K562 (cell line): ENCODE measurements around the gene BDH1. TPM values are rescaled to one million over a fixed set of nuclear protein-coding genes. Genes with fewer than 3 reads are reported as not detected.

ENCODE experiments used
- ATAC-seq: fragments of 200-7000 bp; cut with Tn5 transposase; 3 replicates; pipeline ENCODE4 v1.9.1; 2020; ENCODE audit warnings: moderate library complexity
- BruUV-seq: library from RNA; stranded (reverse); fragments of 400-500 nt; replicated peaks from 2 replicates; lab custom pipeline; 2021; lab: Mats Ljungman, UMichigan
- CTCF ChIA-PET: fragments of 300-600 bp; formaldehyde crosslinking; extraction: SDS; loops from one replicate; lab custom pipeline; 2021; ENCODE audit warnings: low intra/inter-chr PET ratio; lab: Yijun Ruan, JAX
- POLR2A ChIA-PET: fragments of 300-600, 350-650 bp; sonication (Branson Sonifier 250); formaldehyde crosslinking; extraction: SDS; loops from one replicate; lab custom pipeline; 2021; ENCODE audit warnings: antibody characterized with exemption, inconsistent platforms; lab: Yijun Ruan, JAX
- DNase-seq, 4 experiments: peaks; one replicate each; pipeline versions ENCODE4 v3.0.0 to v3.0.0-alpha.2; 2011 to 2018; ENCODE audit warnings: low spot score in 3 of 4, mixed read lengths in 3 of 4; ENCODE audit errors: extremely low read depth in 1 of 4
- FAIRE-seq: peaks from 2 replicates; lab custom pipeline; 2011; peaks lifted over from hg19 to GRCh38; lab: Jason Lieb, UNC
- H2AFZ ChIP-seq: 2 replicates; pipeline ENCODE4 v1.6.0; 2011; ENCODE audit warnings: low read depth, low read length, control low read depth, inconsistent platforms
- H3K27ac ChIP-seq: fragments of 200-600 bp; 3 replicates; pipeline ENCODE4 v1.8.0; 2011; ENCODE audit warnings: low read depth, mild to moderate bottlenecking, control low read depth, inconsistent platforms, low read length, moderate library complexity, mixed read lengths; ENCODE audit errors: extremely low read depth
- H3K27me3 ChIP-seq, 2 experiments: fragments of 300-600 bp in 1 of 2; 2 replicates in 1 of 2; 3 replicates in 1 of 2; pipeline versions ENCODE4 v1.6.0 to v1.8.0; 2011; ENCODE audit warnings: inconsistent platforms in 2 of 2, low read length in 2 of 2, mild to moderate bottlenecking in 1 of 2, mixed read lengths in 1 of 2, moderate library complexity in 1 of 2; ENCODE audit not compliant: control insufficient read depth in 2 of 2, insufficient read depth in 2 of 2
- H3K36me3 ChIP-seq: fragments of 300-600 bp; 3 replicates; pipeline ENCODE4 v1.8.0; 2011; ENCODE audit warnings: mild to moderate bottlenecking, low read length, inconsistent platforms; ENCODE audit not compliant: control insufficient read depth, insufficient read depth
- H3K4me1 ChIP-seq, 2 experiments: fragments of 200-600 bp in 1 of 2; replicated peaks in 1 of 2; 2 replicates in 1 of 2; 3 replicates in 1 of 2; pipeline versions ENCODE4 v1.5.1 to v1.8.0; 2011; ENCODE audit warnings: inconsistent platforms in 2 of 2, low read length in 2 of 2, mild to moderate bottlenecking in 1 of 2, mixed read lengths in 1 of 2, moderate library complexity in 1 of 2; ENCODE audit not compliant: control insufficient read depth in 2 of 2, insufficient read depth in 2 of 2
- H3K4me2 ChIP-seq: 2 replicates; pipeline ENCODE4 v1.6.1; 2011; ENCODE audit warnings: low read length, control low read depth, inconsistent platforms, mixed read lengths; ENCODE audit not compliant: insufficient read depth
- H3K4me3 ChIP-seq: fragments of 200-600 bp; sonication (generic), shearing (Covaris generic); 2 replicates; pipeline ENCODE4 v1.5.1; 2016; ENCODE audit warnings: control low read depth, inconsistent platforms
- H3K79me2 ChIP-seq: fragments of 200-600 bp; 3 replicates; pipeline ENCODE4 v1.8.0; 2011; ENCODE audit warnings: low read length, inconsistent platforms; ENCODE audit not compliant: control insufficient read depth, insufficient read depth
- H3K9ac ChIP-seq, 2 experiments: 2 replicates each; pipeline versions ENCODE4 v1.6.0 to v1.6.1; 2011; ENCODE audit warnings: low read depth in 2 of 2, low read length in 2 of 2, control low read depth in 1 of 2, inconsistent platforms in 1 of 2, mild to moderate bottlenecking in 1 of 2, mixed read lengths in 1 of 2; ENCODE audit not compliant: insufficient read depth in 1 of 2
- H3K9me1 ChIP-seq: one replicate; pipeline ENCODE4 v1.6.0; 2011; ENCODE audit warnings: inconsistent platforms, mild to moderate bottlenecking, low read length, moderate library complexity; ENCODE audit not compliant: control insufficient read depth, insufficient read depth
- H3K9me3 ChIP-seq: replicated peaks from 2 replicates; pipeline ENCODE4 v1.5.1; 2011; ENCODE audit warnings: low read depth, low read length, inconsistent platforms; ENCODE audit not compliant: control insufficient read depth, insufficient read depth
- H4K20me1 ChIP-seq: replicated peaks from 2 replicates; pipeline ENCODE4 v1.6.1; 2011; ENCODE audit warnings: low read length, inconsistent platforms, mixed read lengths; ENCODE audit not compliant: control insufficient read depth, insufficient read depth
- PTTG1 ChIP-seq: fragments of 450-650 bp; IDR thresholded peaks from 2 replicates; pipeline ENCODE4 v1.6.1; 2016; ENCODE audit warnings: low read depth, mild to moderate bottlenecking, missing genetic modification characterization, missing compliant biosample characterization
- RAD21 ChIP-seq, 2 experiments: fragments of 250-450 bp in 1 of 2; fragments of 450-650 bp in 1 of 2; sonication (Bioruptor Pico) in 1 of 2; formaldehyde crosslinking in 1 of 2; IDR thresholded peaks in 1 of 2; conservative IDR thresholded peaks in 1 of 2; 2 replicates each; pipeline versions ENCODE4 v1.4.0 to v1.8.0; 2020 to 2022; ENCODE audit warnings: mild to moderate bottlenecking in 2 of 2, moderate library complexity in 1 of 2
- WGBS: fragments of 100-300 bp; shearing (Covaris generic); methylation state at CpG from one replicate; pipeline ENCODE4 v1.1.6; 2016; ENCODE audit warnings: low coverage, mixed read lengths; ENCODE audit not compliant: insufficient coverage; ENCODE audit errors: missing lambda C conversion rate; 5-methylcytosine and 5-hydroxymethylcytosine counted together
- in situ Hi-C: fragments of 300-500 bp; cut with MboI; formaldehyde crosslinking; loops from 4 replicates; pipeline ENCODE4 v1.15.0; 2018; ENCODE audit warnings: inconsistent platforms, mixed read lengths
- intact Hi-C: fragments of 100-400 bp; cut with micrococcal nuclease; formaldehyde crosslinking; loops from 2 replicates; pipeline ENCODE4 v1.14.2; 2022
- polyA plus RNA-seq, 8 experiments: library from polyadenylated mRNA; depleted of rRNA in 4 of 8; stranded (reverse) in 5 of 8; unstranded in 3 of 8; fragments of >200 nt; fragmentation: Nextera tagmentation in 2 of 8; fragmentation: Illumina TruSeq in 1 of 8; extraction: Ambion mirVana in 2 of 8; extraction: Trizol in 1 of 8; gene quantifications; 2 replicates each; pipeline versions ENCODE4 v1.2.1 to v1.2.3, GENCODE V29; 2011 to 2014; ENCODE audit warnings: inconsistent platforms in 1 of 8, missing spikeins in 1 of 8
- total RNA-seq, 7 experiments: library from RNA; depleted of rRNA in 6 of 7; stranded (reverse); fragments of >200 nt in 6 of 7; fragmentation: Illumina TruSeq in 2 of 7; extraction: Trizol in 2 of 7; gene quantifications; 2 replicates each; pipeline versions ENCODE4 v1.2.1 to v1.2.3, GENCODE V29; 2011 to 2021; ENCODE audit warnings: low replicate concordance in 1 of 7
- TF ChIP-seq, protein P1 (sequence below): sonication (generic); formaldehyde crosslinking; IDR thresholded peaks from 2 replicates; pipeline ENCODE4 v1.8.1; 2023; ENCODE audit warnings: mild to moderate bottlenecking, missing genetic modification reagents

The BDH1 gene
- total and polyA plus RNA-seq, 9 of the 15 experiments (the other 6 are each of a cell fraction or from before 2014, with no cell fraction given): 0.07 to 0.89 (median 0.12) TPM; not detected in 3

DNA sequence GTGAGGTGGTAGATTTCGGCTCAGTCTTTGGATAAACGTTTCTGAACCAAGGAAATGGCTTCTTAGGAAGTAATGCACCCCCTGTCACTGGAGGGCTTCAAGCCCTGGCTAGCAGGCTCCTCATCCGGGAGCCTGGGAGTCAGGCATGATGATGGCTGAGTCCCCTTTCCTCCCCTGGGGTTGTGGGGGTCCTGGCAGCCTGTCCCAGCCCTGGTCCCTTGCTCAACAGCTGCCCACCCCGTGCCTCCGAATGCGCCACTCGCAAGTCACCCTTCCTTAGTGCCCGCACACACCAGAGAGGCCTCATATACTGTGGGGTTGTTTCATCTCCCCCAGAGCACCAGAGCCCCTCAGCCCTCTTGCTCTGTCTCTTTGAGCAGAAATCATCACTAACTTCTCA, 48.2 kb downstream of the BDH1 start:
- DNase-seq (no peak), ATAC-seq (no peak), FAIRE-seq (no peak)
- 21% methylated on average over 8 of the region's 8 CpGs for WGBS
- in situ Hi-C loops: loop anchor here (25.0 kb wide), 2 partner anchors 245 to 520 kb away; no protein-coding TSS in a partner anchor
- Histone ChIP-seq H3K79me2 (no peaks in the 10 kb centered on the region), H2AFZ (no peak overlapping the region), H3K9me3 (no peaks in the 10 kb centered on the region), H3K4me1 (peaks cover 0 to 29% of the 10 kb centered on the region in 2 experiments; a peak in 3 of 5 replicates), H3K4me3 (no peak overlapping the region), H3K4me2 (no peak overlapping the region), H3K27me3 (peaks cover 14 to 29% of the 10 kb centered on the region in 2 experiments; a peak in 4 of 5 replicates), H3K9me1 (no peaks in the 10 kb centered on the region), H3K9ac (peak overlapping the region in 1 of 2 experiments; percentile 16; a peak in 1 of 4 replicates), H3K27ac (no peak overlapping the region), H3K36me3 (no peaks in the 10 kb centered on the region), H4K20me1 (no peaks in the 10 kb centered on the region)
- ChIA-PET POLR2A (interaction anchor here (0.7 kb wide), 1 partner anchor 109 kb away, joined by 3 read pairs; no protein-coding TSS in a partner anchor), CTCF (no interaction called here)
- BruUV-seq: no TSS peak
- no peak for TF ChIP-seq PTTG1 (tag)
- intact Hi-C loops: loop anchor here (10.0 kb wide), 1 partner anchor 283 kb away; no protein-coding TSS in a partner anchor

DNA sequence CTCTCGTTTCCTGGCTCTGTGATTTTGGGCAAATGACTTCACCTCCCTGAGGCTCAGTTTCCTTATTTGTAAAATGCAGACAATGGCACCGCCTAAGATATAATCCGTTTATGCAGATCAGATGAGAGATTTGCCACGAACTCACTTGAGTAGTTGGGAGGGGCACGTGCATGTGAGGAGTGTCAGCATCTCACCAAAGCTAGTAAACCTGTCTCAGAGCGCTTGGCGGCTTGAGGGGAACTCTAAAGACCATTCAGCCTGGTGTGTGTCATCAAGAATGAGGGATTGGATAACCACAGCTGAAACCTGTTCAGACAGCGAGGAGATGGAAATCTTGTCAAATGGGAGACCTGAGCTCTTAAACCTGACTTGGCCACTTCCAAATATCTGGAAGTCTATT, 48.7 kb downstream of the BDH1 start:
- Histone ChIP-seq H2AFZ (no peak overlapping the region), H3K4me3 (no peak overlapping the region), H3K9me3 (no peaks in the 10 kb centered on the region), H3K79me2 (no peaks in the 10 kb centered on the region), H3K9ac (no peak overlapping the region), H3K9me1 (no peaks in the 10 kb centered on the region), H3K27me3 (peaks cover 14 to 29% of the 10 kb centered on the region in 2 experiments; a peak in 4 of 5 replicates), H3K4me1 (peaks cover 0 to 26% of the 10 kb centered on the region in 2 experiments; a peak in 3 of 5 replicates), H4K20me1 (no peaks in the 10 kb centered on the region), H3K27ac (no peak overlapping the region), H3K4me2 (no peak overlapping the region), H3K36me3 (no peaks in the 10 kb centered on the region)
- DNase-seq (no peak), FAIRE-seq (no peak), ATAC-seq (no peak)
- WGBS: 14% methylated on average over 8 of the region's 8 CpGs
- TF ChIP-seq, protein P1, sequence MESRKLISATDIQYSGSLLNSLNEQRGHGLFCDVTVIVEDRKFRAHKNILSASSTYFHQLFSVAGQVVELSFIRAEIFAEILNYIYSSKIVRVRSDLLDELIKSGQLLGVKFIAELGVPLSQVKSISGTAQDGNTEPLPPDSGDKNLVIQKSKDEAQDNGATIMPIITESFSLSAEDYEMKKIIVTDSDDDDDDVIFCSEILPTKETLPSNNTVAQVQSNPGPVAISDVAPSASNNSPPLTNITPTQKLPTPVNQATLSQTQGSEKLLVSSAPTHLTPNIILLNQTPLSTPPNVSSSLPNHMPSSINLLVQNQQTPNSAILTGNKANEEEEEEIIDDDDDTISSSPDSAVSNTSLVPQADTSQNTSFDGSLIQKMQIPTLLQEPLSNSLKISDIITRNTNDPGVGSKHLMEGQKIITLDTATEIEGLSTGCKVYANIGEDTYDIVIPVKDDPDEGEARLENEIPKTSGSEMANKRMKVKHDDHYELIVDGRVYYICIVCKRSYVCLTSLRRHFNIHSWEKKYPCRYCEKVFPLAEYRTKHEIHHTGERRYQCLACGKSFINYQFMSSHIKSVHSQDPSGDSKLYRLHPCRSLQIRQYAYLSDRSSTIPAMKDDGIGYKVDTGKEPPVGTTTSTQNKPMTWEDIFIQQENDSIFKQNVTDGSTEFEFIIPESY (CRISPR knock-in tag): peak; percentile 80
- TF ChIP-seq RAD21 (CRISPR knock-in tag; conservative IDR thresholded peaks at IDR 0.05 in 1 of 2, IDR thresholded peaks at IDR 0.05 in 1 of 2): no peak
- ChIA-PET POLR2A (no interaction called here), CTCF (no interaction called here)
- in situ Hi-C loops (loop anchor here (25.0 kb wide), 2 partner anchors 245 to 520 kb away; no protein-coding TSS in a partner anchor), intact Hi-C loops (loop anchor here (10.0 kb wide), 1 partner anchor 282 kb away; no protein-coding TSS in a partner anchor)
- BruUV-seq: no TSS peak
